Mammary epithelial cell (primary cell): Measurements from ENCODE around the gene SLC35B3.

Experiments used
- CTCF ChIP-seq, 2 donors: IDR thresholded peaks in 1 of 2; conservative IDR thresholded peaks in 1 of 2; 2 replicates each; pipeline ENCODE4 v1.5.1; 2011 to 2012; ENCODE audit warnings: inconsistent platforms in 2 of 2, low read length in 2 of 2, mild to moderate bottlenecking in 2 of 2, control low read depth in 1 of 2, low read depth in 1 of 2; ENCODE audit not compliant: insufficient read depth in 1 of 2; ENCODE audit errors: extremely low read depth in 1 of 2
- EZH2 ChIP-seq: IDR thresholded peaks from 2 replicates; pipeline ENCODE4 v1.6.1; 2012; ENCODE audit warnings: low read length, inconsistent platforms, borderline replicate concordance

- TF ChIP-seq CTCF (conservative IDR thresholded peaks at IDR 0.05 in 1 of 2, IDR thresholded peaks at IDR 0.05 in 1 of 2; ENCODE audit: extremely low read depth in 1 of 2, insufficient read depth in 1 of 2, low read depth in 1 of 2, low read length in 2 of 2), result no peak
- TF ChIP-seq EZH2, result no peak
Observed at GRCh38 chr6:8462169-8462568, 26.8 kb upstream of the SLC35B3 start.
